Endothelial cell of umbilical vein (primary cell): ENCODE data around the gene ATP8A1.

Source experiments
- POLR2A ChIP-seq: IDR thresholded peaks from 2 replicates; pipeline ENCODE4 v1.6.1; 2012; ENCODE audit warnings: low read depth, mild to moderate bottlenecking, control low read depth, low read length
- POLR2AphosphoS5 ChIP-seq: IDR thresholded peaks from 2 replicates; pipeline ENCODE4 v1.6.1; 2012; ENCODE audit warnings: low read depth, mild to moderate bottlenecking, control low read depth, low read length, moderate library complexity; ENCODE audit not compliant: insufficient read depth
- TF ChIP-seq, protein P1 (sequence below), 2 donors: IDR thresholded peaks; 1 replicate in 1 of 2; 2 replicates in 1 of 2; pipeline ENCODE4 v1.5.1; 2011; ENCODE audit warnings: low read length in 2 of 2, mild to moderate bottlenecking in 2 of 2, moderate library complexity in 2 of 2, control low read depth in 1 of 2, inconsistent platforms in 1 of 2, low read depth in 1 of 2; ENCODE audit not compliant: insufficient read depth in 1 of 2; ENCODE audit errors: extremely low read depth in 1 of 2

DNA sequence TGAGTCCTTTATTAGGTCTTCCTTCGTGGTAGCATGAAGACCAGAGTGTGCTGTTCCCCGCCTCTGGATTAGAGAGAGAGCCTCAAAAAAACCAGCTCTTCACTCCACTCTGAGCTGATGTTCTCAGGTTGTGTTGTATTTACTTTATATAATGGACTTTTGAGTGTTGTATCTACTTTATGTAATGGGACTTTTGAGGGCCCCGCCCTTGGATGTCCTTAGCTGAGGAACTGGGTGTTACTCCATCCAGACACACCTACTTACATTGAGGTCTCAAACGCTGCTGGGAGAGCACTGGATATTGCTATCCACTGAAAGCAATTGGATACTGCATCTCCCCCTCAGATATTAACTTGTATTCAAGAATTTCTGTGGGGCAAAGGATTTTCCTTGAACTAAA, 28.2 kb downstream of the ATP8A1 start:
- TF ChIP-seq, protein P1, sequence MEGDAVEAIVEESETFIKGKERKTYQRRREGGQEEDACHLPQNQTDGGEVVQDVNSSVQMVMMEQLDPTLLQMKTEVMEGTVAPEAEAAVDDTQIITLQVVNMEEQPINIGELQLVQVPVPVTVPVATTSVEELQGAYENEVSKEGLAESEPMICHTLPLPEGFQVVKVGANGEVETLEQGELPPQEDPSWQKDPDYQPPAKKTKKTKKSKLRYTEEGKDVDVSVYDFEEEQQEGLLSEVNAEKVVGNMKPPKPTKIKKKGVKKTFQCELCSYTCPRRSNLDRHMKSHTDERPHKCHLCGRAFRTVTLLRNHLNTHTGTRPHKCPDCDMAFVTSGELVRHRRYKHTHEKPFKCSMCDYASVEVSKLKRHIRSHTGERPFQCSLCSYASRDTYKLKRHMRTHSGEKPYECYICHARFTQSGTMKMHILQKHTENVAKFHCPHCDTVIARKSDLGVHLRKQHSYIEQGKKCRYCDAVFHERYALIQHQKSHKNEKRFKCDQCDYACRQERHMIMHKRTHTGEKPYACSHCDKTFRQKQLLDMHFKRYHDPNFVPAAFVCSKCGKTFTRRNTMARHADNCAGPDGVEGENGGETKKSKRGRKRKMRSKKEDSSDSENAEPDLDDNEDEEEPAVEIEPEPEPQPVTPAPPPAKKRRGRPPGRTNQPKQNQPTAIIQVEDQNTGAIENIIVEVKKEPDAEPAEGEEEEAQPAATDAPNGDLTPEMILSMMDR (IDR thresholded peaks at IDR 0.05; ENCODE audit: extremely low read depth in 1 of 2, insufficient read depth in 1 of 2, low read depth in 1 of 2, low read length in 2 of 2): no peak
- no peak for TF ChIP-seq POLR2A
- TF ChIP-seq POLR2AphosphoS5: no peak
